ENCODE results near the gene ADGRG2.

ADGRG2 gene

GRCh38 chrX:19133784-19134183, 11.5 kb upstream of the ADGRG2 start:
- DNase-seq (ENCODE audit: low read depth in 2 of 2), result no peak
- no peak for TF ChIP-seq CTCF (IDR thresholded peaks at IDR 0.05; ENCODE audit: low read depth, low read length)
- H3K4me3 ChIP-seq (replicated peaks in 1 of 2; ENCODE audit: low read depth in 2 of 2, low read length in 2 of 2), result no peak overlapping the region

DNA sequence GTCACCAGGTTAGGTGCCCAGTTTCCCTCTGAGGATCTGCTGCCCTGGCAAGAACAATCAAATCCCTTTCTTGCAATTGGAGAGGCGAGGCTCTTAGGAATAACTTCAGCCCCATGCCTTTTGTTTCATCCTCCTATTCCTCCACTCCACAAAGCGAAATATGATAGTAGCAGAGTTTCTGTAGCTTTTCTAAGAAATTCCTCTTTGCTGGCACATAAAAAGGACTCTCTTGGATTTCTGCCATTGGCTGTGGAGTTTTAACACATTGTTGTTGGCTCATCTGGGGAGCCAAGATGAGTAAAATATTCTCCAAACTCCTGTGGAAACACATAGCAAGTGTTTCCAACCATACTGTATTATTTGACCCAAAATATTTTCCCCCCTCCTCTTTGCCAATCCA, 11.0 kb upstream of the ADGRG2 start:
- DNase-seq (ENCODE audit: low read depth in 2 of 2), result peak in 1 of 2 donors; percentile 42
- TF ChIP-seq CTCF (IDR thresholded peaks at IDR 0.05; ENCODE audit: low read depth, low read length), result no peak
- H3K4me3 ChIP-seq (replicated peaks in 1 of 2; ENCODE audit: low read depth in 2 of 2, low read length in 2 of 2), result no peak overlapping the region

- no peak for TF ChIP-seq CTCF (IDR thresholded peaks at IDR 0.05; ENCODE audit: low read depth, low read length)
- H3K4me3 ChIP-seq (replicated peaks in 1 of 2; ENCODE audit: low read depth in 2 of 2, low read length in 2 of 2), result no peak overlapping the region
- DNase-seq (ENCODE audit: low read depth in 2 of 2), result no peak
Observed at GRCh38 chrX:19130628-19131027, 8.4 kb upstream of the ADGRG2 start.

GRCh38 chrX:19129694-19130093, 7.4 kb upstream of the ADGRG2 start:
- H3K4me3 ChIP-seq (replicated peaks in 1 of 2; ENCODE audit: low read depth in 2 of 2, low read length in 2 of 2), result no peak overlapping the region
- DNase-seq (ENCODE audit: low read depth in 2 of 2), result no peak
- TF ChIP-seq CTCF (IDR thresholded peaks at IDR 0.05; ENCODE audit: low read depth, low read length), result no peak

- DNase-seq (ENCODE audit: low read depth in 2 of 2), result peak; percentile 59 to 80
- H3K4me3 ChIP-seq (replicated peaks in 1 of 2; ENCODE audit: low read depth in 2 of 2, low read length in 2 of 2), result no peak overlapping the region
Observed at GRCh38 chrX:19127649-19128168, 5.4 kb upstream of the ADGRG2 start.

DNA sequence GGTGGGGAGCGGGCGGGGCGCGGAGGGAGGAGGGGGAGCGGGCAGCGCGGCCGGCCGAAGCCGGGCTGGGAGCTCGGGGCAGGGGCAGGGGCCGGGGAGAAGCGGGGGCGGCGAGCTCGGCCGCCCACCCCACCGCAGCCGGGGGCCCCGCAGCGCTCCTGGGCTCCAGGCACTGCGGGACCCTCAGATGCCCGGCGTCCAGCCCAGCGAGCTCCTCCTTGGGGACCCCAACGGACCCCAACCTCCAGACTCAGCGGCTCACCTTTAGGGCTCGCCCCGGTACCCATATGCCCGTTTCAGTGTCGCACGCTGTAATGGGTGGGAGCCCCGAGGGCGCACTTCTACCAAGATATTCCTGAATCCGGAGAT, 357 bp upstream of the ADGRG2 start:
- TF ChIP-seq CTCF (IDR thresholded peaks at IDR 0.05; ENCODE audit: low read depth, low read length), result no peak
- H3K4me3 ChIP-seq (replicated peaks in 1 of 2; ENCODE audit: low read depth in 2 of 2, low read length in 2 of 2), result no peak overlapping the region
- DNase-seq (ENCODE audit: low read depth in 2 of 2), result no peak

More at GRCh38 chrX:19127649-19128168, 5.4 kb upstream of the ADGRG2 start:
- no peak for TF ChIP-seq CTCF (IDR thresholded peaks at IDR 0.05; ENCODE audit: low read depth, low read length)

DNA sequence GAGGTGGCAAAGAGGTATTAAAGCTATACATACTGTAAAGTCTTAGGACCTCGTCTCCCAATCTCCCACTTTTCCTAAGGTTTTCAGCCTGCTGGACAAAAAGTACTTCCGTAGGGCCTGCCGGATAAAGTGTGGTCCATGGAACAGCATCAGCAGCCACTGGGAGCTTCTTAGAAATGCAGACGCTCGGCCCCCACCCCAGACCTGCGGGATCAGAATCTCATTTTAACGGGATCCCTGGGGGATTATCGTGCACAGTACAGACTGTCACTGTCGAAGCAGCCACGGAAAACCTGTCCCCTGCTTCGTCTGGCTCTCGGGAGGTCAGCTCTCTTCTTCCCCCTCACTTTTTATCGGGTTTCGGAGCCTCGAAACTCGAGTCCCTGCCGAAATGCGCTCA, 802 bp downstream of the ADGRG2 start:
- peak overlapping the region in 1 of 2 donors; percentile 33 for H3K4me3 ChIP-seq (replicated peaks in 1 of 2; ENCODE audit: low read depth in 2 of 2, low read length in 2 of 2)
- TF ChIP-seq CTCF (IDR thresholded peaks at IDR 0.05; ENCODE audit: low read depth, low read length), result no peak
- no peak for DNase-seq (ENCODE audit: low read depth in 2 of 2)
